ENCODE measurements around the gene PSMB7. TPM values are rescaled to one million over a fixed set of nuclear protein-coding genes. Genes with fewer than 3 reads are reported as not detected.

PSMB7 gene
- total and polyA plus RNA-seq, 2 of the 8 experiments (the other 6 are each of a cell fraction or from before 2014, with no cell fraction given), result 222 to 357 TPM

- no peak for TF ChIP-seq HDAC2 (IDR thresholded peaks at IDR 0.05; ENCODE audit: borderline replicate concordance in 1 of 2, low read depth in 2 of 2, low read length in 2 of 2)
- TF ChIP-seq CBX5 (IDR thresholded peaks at IDR 0.05; ENCODE audit: low read depth, low read length), result no peak
Observed at GRCh38 chr9:124373386-124373785, 41.9 kb downstream of the PSMB7 start (continued).

Data from H1 (cell line).